Naive thymus-derived CD4-positive, alpha-beta T cell (primary cell): Measurements from ENCODE around the gene AP3B1. TPM values are rescaled to one million over a fixed set of nuclear protein-coding genes. Genes with fewer than 3 reads are reported as not detected.

ENCODE experiments used
- ATAC-seq: fragments of 150-1000 bp; cut with Tn5 transposase; 2 replicates; pipeline ENCODE4 v1.10.0; 2021; ENCODE audit warnings: mild to moderate bottlenecking, moderate library complexity
- CTCF ChIA-PET: fragments of 350-600 bp; sonication (Branson Sonifier 250); formaldehyde crosslinking; loops from one replicate; lab custom pipeline; 2021; ENCODE audit warnings: antibody characterized with exemption; lab: Charles Lee
- POLR2A ChIA-PET: fragments of 350-600 bp; sonication (Branson Sonifier 250); formaldehyde crosslinking; loops from one replicate; lab custom pipeline; 2021; ENCODE audit warnings: antibody characterized with exemption, inconsistent platforms; lab: Charles Lee
- DNase-seq, 9 donors: peaks; one replicate each; pipeline versions ENCODE4 v3.0.0 to v3.0.0-alpha.2; 2020 to 2022; ENCODE audit warnings: mixed read lengths in 1 of 9
- H3K27ac ChIP-seq: one replicate; pipeline ENCODE4 v1.7.0; 2013; ENCODE audit warnings: mild to moderate bottlenecking, low read depth, low read length, moderate library complexity
- H3K27me3 ChIP-seq, 2 donors: one replicate each; pipeline ENCODE4 v1.7.0; 2013; ENCODE audit warnings: low read length in 2 of 2, mild to moderate bottlenecking in 2 of 2, moderate library complexity in 2 of 2; ENCODE audit not compliant: control insufficient read depth in 2 of 2, insufficient read depth in 2 of 2
- H3K36me3 ChIP-seq, 3 experiments: 1 replicate in 2 of 3; 2 replicates in 1 of 3; pipeline ENCODE4 v1.7.0; 2013; ENCODE audit warnings: low read length in 3 of 3, mild to moderate bottlenecking in 3 of 3, moderate library complexity in 1 of 3; ENCODE audit not compliant: insufficient read depth in 3 of 3, control insufficient read depth in 2 of 3
- H3K4me1 ChIP-seq, 2 donors: one replicate each; pipeline ENCODE4 v1.7.0; 2013; ENCODE audit warnings: low read length in 2 of 2, mild to moderate bottlenecking in 2 of 2, moderate library complexity in 1 of 2; ENCODE audit not compliant: control insufficient read depth in 2 of 2, insufficient read depth in 2 of 2
- H3K4me3 ChIP-seq: 2 replicates; pipeline ENCODE4 v1.7.0; 2013; ENCODE audit warnings: mild to moderate bottlenecking, low read length
- H3K9me3 ChIP-seq, 3 experiments: 1 replicate in 2 of 3; 2 replicates in 1 of 3; pipeline ENCODE4 v1.7.0; 2013; ENCODE audit warnings: low read length in 3 of 3; ENCODE audit not compliant: control insufficient read depth in 2 of 3
- H3K27ac Mint-ChIP-seq, 9 donors: one replicate each; pipeline ENCODE4 v1.8.0; 2020 to 2022; ENCODE audit warnings: mixed read lengths in 9 of 9, mild to moderate bottlenecking in 8 of 9, moderate library complexity in 5 of 9, inconsistent platforms in 2 of 9
- H3K27me3 Mint-ChIP-seq, 5 donors: one replicate each; pipeline ENCODE4 v1.8.0; 2021 to 2022; ENCODE audit warnings: mixed read lengths in 5 of 5, mild to moderate bottlenecking in 1 of 5
- H3K36me3 Mint-ChIP-seq, 5 donors: one replicate each; pipeline ENCODE4 v1.8.0; 2020 to 2022; ENCODE audit warnings: mixed read lengths in 5 of 5, mild to moderate bottlenecking in 3 of 5, inconsistent platforms in 1 of 5
- H3K4me1 Mint-ChIP-seq, 7 donors: one replicate each; pipeline ENCODE4 v1.8.0; 2020 to 2022; ENCODE audit warnings: mixed read lengths in 7 of 7, mild to moderate bottlenecking in 3 of 7, inconsistent platforms in 1 of 7
- H3K4me3 Mint-ChIP-seq, 10 donors: one replicate each; pipeline ENCODE4 v1.8.0; 2020 to 2022; ENCODE audit warnings: mild to moderate bottlenecking in 10 of 10, mixed read lengths in 10 of 10, moderate library complexity in 6 of 10, inconsistent platforms in 2 of 10
- H3K9me3 Mint-ChIP-seq, 11 donors: one replicate each; pipeline ENCODE4 v1.8.0; 2020 to 2022; ENCODE audit warnings: mixed read lengths in 11 of 11, mild to moderate bottlenecking in 4 of 11, inconsistent platforms in 1 of 11, moderate library complexity in 1 of 11
- intact Hi-C, 2 donors: fragments of 100-400 bp; cut with micrococcal nuclease; formaldehyde crosslinking; loops; one replicate each; pipeline ENCODE4 v1.15.1; 2023
- polyA plus RNA-seq, 2 donors: library from polyadenylated mRNA; unstranded; fragments of 300-500 nt; fragmentation: Illumina TruSeq; gene quantifications; one replicate each; pipeline ENCODE4 v1.2.3, GENCODE V29; 2021
- total RNA-seq, 6 experiments: library from RNA in 5 of 6; stranded (reverse) in 5 of 6; gene quantifications; 1 replicate in 5 of 6; 2 replicates in 1 of 6; pipeline ENCODE4 v1.2.3 and lab custom pipeline; 2021 to 2026

Gene AP3B1
- total and polyA plus RNA-seq, 7 experiments from 2014 or later, result 28.3 to 45.0 (median 32.8) TPM

- CTCF ChIA-PET, result no interaction called here
- POLR2A ChIA-PET, result no interaction called here
- Histone ChIP-seq H3K4me3 (no peak overlapping the region), H3K27me3 (no peaks in the 10 kb centered on the region), H3K27ac (no peak overlapping the region), H3K9me3 (no peaks in the 10 kb centered on the region), H3K4me1 (no peaks in the 10 kb centered on the region), H3K36me3 (no peaks in the 10 kb centered on the region)
- no peak for DNase-seq
- no peak overlapping the region for H3K4me3 Mint-ChIP-seq
- no peaks in the 10 kb centered on the region for H3K9me3 Mint-ChIP-seq
- intact Hi-C loops, result no loop called here
- peaks cover 4 to 39% (median 16%) of the 10 kb centered on the region in 5 donors for H3K36me3 Mint-ChIP-seq
- no peak for ATAC-seq
- H3K27ac Mint-ChIP-seq, result no peak overlapping the region
- H3K27me3 Mint-ChIP-seq, result no peaks in the 10 kb centered on the region
- H3K4me1 Mint-ChIP-seq, result peaks cover 0 to 5% (median 0%) of the 10 kb centered on the region in 7 donors
These were observed 161.1 kb downstream of the AP3B1 start for GRCh38 chr5:78133423-78133822.

GRCh38 chr5:78132507-78132906, 162.0 kb downstream of the AP3B1 start:
- Histone ChIP-seq H3K27ac (no peak overlapping the region), H3K9me3 (no peaks in the 10 kb centered on the region), H3K4me3 (no peak overlapping the region), H3K4me1 (no peaks in the 10 kb centered on the region), H3K27me3 (no peaks in the 10 kb centered on the region), H3K36me3 (peaks cover 0 to 5% (median 0%) of the 10 kb centered on the region in 3 experiments)
- ChIA-PET POLR2A (no interaction called here), CTCF (no interaction called here)
- no peaks in the 10 kb centered on the region for H3K9me3 Mint-ChIP-seq
- intact Hi-C loops, result no loop called here
- no peak overlapping the region for H3K27ac Mint-ChIP-seq
- H3K4me3 Mint-ChIP-seq, result no peak overlapping the region
- DNase-seq (no peak), ATAC-seq (no peak)
- no peaks in the 10 kb centered on the region for H3K27me3 Mint-ChIP-seq
- H3K36me3 Mint-ChIP-seq, result peaks cover 8 to 48% (median 24%) of the 10 kb centered on the region in 5 donors
- peaks cover 0 to 4% (median 0%) of the 10 kb centered on the region in 7 donors for H3K4me1 Mint-ChIP-seq

GRCh38 chr5:78129597-78129996, 164.9 kb downstream of the AP3B1 start:
- POLR2A ChIA-PET, result no interaction called here
- Mint-ChIP-seq H3K27me3 (no peaks in the 10 kb centered on the region), H3K36me3 (peaks cover 4 to 51% (median 36%) of the 10 kb centered on the region in 5 donors), H3K27ac (no peak overlapping the region), H3K4me1 (peaks cover 0 to 3% (median 0%) of the 10 kb centered on the region in 7 donors), H3K4me3 (no peak overlapping the region), H3K9me3 (peaks cover 0 to 7% (median 0%) of the 10 kb centered on the region in 11 donors)
- ATAC-seq (no peak), DNase-seq (no peak)
- intact Hi-C loops, result no loop called here
- CTCF ChIA-PET, result no interaction called here
- Histone ChIP-seq H3K4me1 (no peaks in the 10 kb centered on the region), H3K4me3 (no peak overlapping the region), H3K27ac (no peak overlapping the region), H3K9me3 (no peaks in the 10 kb centered on the region), H3K27me3 (no peaks in the 10 kb centered on the region), H3K36me3 (peaks cover 0 to 6% (median 0%) of the 10 kb centered on the region in 3 experiments)

DNA sequence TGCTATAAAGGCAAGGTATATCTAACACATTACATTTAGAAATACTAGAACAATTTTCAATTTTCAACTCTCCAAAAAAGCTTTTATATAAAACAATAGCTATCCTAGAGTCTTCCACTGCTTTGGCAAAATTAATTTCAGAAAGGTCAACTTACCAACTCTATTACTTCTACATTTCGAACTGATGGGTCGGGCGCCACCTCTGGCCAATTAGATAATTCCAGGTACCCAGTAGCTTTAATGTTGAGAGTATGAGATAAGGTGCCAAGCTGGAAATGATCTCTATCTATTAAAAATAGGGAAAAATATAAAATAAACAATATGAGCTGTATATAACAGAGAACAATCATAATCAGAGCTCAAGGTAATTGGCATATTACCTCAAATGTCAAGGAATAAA, 166.6 kb downstream of the AP3B1 start:
- Histone ChIP-seq H3K4me3 (no peak overlapping the region), H3K36me3 (peaks cover 0 to 6% (median 0%) of the 10 kb centered on the region in 3 experiments), H3K9me3 (no peaks in the 10 kb centered on the region), H3K27ac (no peak overlapping the region), H3K4me1 (no peaks in the 10 kb centered on the region), H3K27me3 (no peaks in the 10 kb centered on the region)
- Mint-ChIP-seq H3K9me3 (peaks cover 0 to 7% (median 0%) of the 10 kb centered on the region in 11 donors), H3K36me3 (peaks cover 4 to 56% (median 33%) of the 10 kb centered on the region in 5 donors), H3K27ac (no peak overlapping the region), H3K4me3 (no peak overlapping the region), H3K4me1 (no peaks in the 10 kb centered on the region), H3K27me3 (no peaks in the 10 kb centered on the region)
- ChIA-PET POLR2A (no interaction called here), CTCF (no interaction called here)
- ATAC-seq (no peak), DNase-seq (no peak)
- intact Hi-C loops, result no loop called here

DNA sequence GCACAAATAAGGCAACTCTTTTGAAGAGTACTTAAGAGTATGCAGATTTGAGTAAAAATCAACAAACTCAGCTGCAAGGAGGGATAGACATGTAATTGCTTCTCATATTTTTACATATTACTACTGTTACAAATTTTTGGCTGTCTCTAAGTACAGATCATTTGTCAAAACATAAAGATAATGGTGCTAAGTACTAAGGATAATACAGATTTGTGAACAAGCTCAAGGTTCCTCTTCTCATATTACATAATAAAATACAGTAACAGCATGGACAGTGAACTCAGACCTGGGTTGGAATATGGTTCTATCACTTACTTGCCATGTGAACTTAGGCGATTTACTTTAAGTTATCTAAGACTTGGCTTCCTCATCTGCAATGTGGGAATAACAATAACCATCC, 168.0 kb downstream of the AP3B1 start:
- ChIA-PET POLR2A (no interaction called here), CTCF (no interaction called here)
- Mint-ChIP-seq H3K4me1 (no peaks in the 10 kb centered on the region), H3K27ac (no peak overlapping the region), H3K4me3 (no peak overlapping the region), H3K27me3 (no peaks in the 10 kb centered on the region), H3K9me3 (peaks cover 0 to 7% (median 0%) of the 10 kb centered on the region in 11 donors), H3K36me3 (peaks cover 4 to 59% (median 37%) of the 10 kb centered on the region in 5 donors)
- Histone ChIP-seq H3K27ac (no peak overlapping the region), H3K4me3 (no peak overlapping the region), H3K9me3 (no peaks in the 10 kb centered on the region), H3K27me3 (no peaks in the 10 kb centered on the region), H3K4me1 (no peaks in the 10 kb centered on the region), H3K36me3 (peaks cover 0 to 6% (median 0%) of the 10 kb centered on the region in 3 experiments)
- DNase-seq, result no peak
- intact Hi-C loops, result no loop called here
- ATAC-seq, result no peak

GRCh38 chr5:78116167-78116566, 178.3 kb downstream of the AP3B1 start:
- Mint-ChIP-seq H3K36me3 (peaks cover 11 to 69% (median 40%) of the 10 kb centered on the region in 5 donors), H3K27ac (no peak overlapping the region), H3K27me3 (no peaks in the 10 kb centered on the region), H3K4me1 (peaks cover 0 to 4% (median 0%) of the 10 kb centered on the region in 7 donors), H3K4me3 (no peak overlapping the region), H3K9me3 (peaks cover 0 to 4% (median 0%) of the 10 kb centered on the region in 11 donors)
- no peak for DNase-seq
- Histone ChIP-seq H3K9me3 (no peaks in the 10 kb centered on the region), H3K4me3 (no peak overlapping the region), H3K4me1 (no peaks in the 10 kb centered on the region), H3K27ac (no peak overlapping the region), H3K36me3 (peaks cover 0 to 14% (median 0%) of the 10 kb centered on the region in 3 experiments), H3K27me3 (no peaks in the 10 kb centered on the region)
- ChIA-PET POLR2A (no interaction called here), CTCF (no interaction called here)
- intact Hi-C loops, result no loop called here
- ATAC-seq, result no peak

- DNase-seq (no peak), ATAC-seq (no peak)
- Mint-ChIP-seq H3K27me3 (no peaks in the 10 kb centered on the region), H3K4me3 (no peak overlapping the region), H3K36me3 (peaks cover 9 to 54% (median 27%) of the 10 kb centered on the region in 5 donors), H3K27ac (peak overlapping the region in 2 of 9 donors; percentile 1 to 19), H3K4me1 (no peaks in the 10 kb centered on the region), H3K9me3 (no peaks in the 10 kb centered on the region)
- Histone ChIP-seq H3K4me1 (no peaks in the 10 kb centered on the region), H3K27me3 (no peaks in the 10 kb centered on the region), H3K36me3 (peaks cover 0 to 14% (median 0%) of the 10 kb centered on the region in 3 experiments), H3K9me3 (no peaks in the 10 kb centered on the region), H3K4me3 (no peak overlapping the region), H3K27ac (no peak overlapping the region)
- intact Hi-C loops, result no loop called here
- ChIA-PET POLR2A (interaction anchor here (0.5 kb wide), 1 partner anchor 49 kb away, joined by 3 read pairs; no protein-coding TSS in a partner anchor), CTCF (no interaction called here)
These were observed 180.7 kb downstream of the AP3B1 start for GRCh38 chr5:78113689-78114264.
